Umbilical cord (tissue), 2 donors: Measurements from ENCODE around the gene BEX2. TPM values are rescaled to one million over a fixed set of nuclear protein-coding genes. Genes with fewer than 3 reads are reported as not detected.

Experiments
- DNase-seq: peaks from one replicate; pipeline ENCODE4 v3.0.0-alpha.2; 2015; ENCODE audit warnings: low spot score
- total RNA-seq: library from RNA; depleted of rRNA; stranded (reverse); fragments of >200 nt; gene quantifications from one replicate; pipeline ENCODE4 v1.2.3, GENCODE V29; 2014; ENCODE audit warnings: low replicate concordance; ENCODE audit not compliant: insufficient read depth

BEX2 gene
- total RNA-seq, 1 donor from 2014 or later = 14.7 TPM

DNA sequence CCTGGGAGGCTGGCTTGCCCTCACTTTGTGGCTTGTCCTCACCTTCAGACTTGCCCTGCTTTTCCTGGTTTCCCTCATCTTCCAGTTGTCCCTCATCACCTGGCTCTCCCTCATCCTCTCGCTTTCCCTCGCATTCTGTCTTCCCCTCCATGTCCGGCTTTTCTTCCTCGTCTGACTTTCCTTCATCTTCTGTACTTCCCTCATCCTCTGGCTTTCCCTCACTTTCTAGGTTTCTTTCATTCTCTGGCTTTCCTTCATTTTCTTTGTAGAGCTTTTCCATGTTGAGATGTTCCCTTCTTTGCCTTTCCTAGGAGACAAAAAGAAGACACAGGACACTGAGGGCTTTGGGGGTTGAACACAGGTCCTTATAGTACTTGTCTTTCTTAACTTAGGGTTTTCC lies 36.5 kb downstream of the BEX2 start:
- DNase-seq = no peak

Other genes starting within 250 kb of the BEX2 start
- gene BEX1, start 246.8 kb downstream of the BEX2 start, total RNA-seq = 1.2 TPM
- gene NXF3, start 217.8 kb downstream of the BEX2 start, total RNA-seq = not detected
- gene BEX4, start 95.9 kb downstream of the BEX2 start, total RNA-seq = 24.6 TPM
- gene TCEAL8, start 55.8 kb downstream of the BEX2 start, total RNA-seq = 160 TPM
- not detected for gene TCEAL5, start 34.2 kb downstream of the BEX2 start, total RNA-seq
- gene TCEAL7, start 19.2 kb upstream of the BEX2 start, total RNA-seq = 11.3 TPM
- gene TCEAL9, start 45.5 kb upstream of the BEX2 start, total RNA-seq = 104 TPM
- gene BEX3, start 65.5 kb upstream of the BEX2 start, total RNA-seq = 102 TPM
- 11.3 TPM for gene RAB40A, start 208.5 kb upstream of the BEX2 start, total RNA-seq